GM03348 (cell line): Measurements from ENCODE around the gene COL26A1.

Source experiments
- DNase-seq: peaks from one replicate; pipeline ENCODE4 v3.0.0; 2012; ENCODE audit warnings: low spot score

The COL26A1 gene

GRCh38 chr7:101575168-101575567 is 212.5 kb downstream of the COL26A1 start:
- no peak for DNase-seq

- DNase-seq, result no peak
Observed at GRCh38 chr7:101575721-101576120, 213.0 kb downstream of the COL26A1 start.

- no peak for DNase-seq
Observed at GRCh38 chr7:101576998-101577397, 214.3 kb downstream of the COL26A1 start.

GRCh38 chr7:101578552-101578951 is 215.9 kb downstream of the COL26A1 start:
- no peak for DNase-seq

GRCh38 chr7:101580596-101580995 is 217.9 kb downstream of the COL26A1 start:
- no peak for DNase-seq

GRCh38 chr7:101581891-101582290 is 219.2 kb downstream of the COL26A1 start:
- DNase-seq, result no peak

- no peak for DNase-seq
Observed at GRCh38 chr7:101582971-101583370, 220.3 kb downstream of the COL26A1 start.

- DNase-seq, result no peak
Observed at GRCh38 chr7:101586078-101586905, 223.6 kb downstream of the COL26A1 start.

GRCh38 chr7:101586906-101587677 is 224.4 kb downstream of the COL26A1 start:
- no peak for DNase-seq

GRCh38 chr7:101588131-101588935 is 225.7 kb downstream of the COL26A1 start:
- DNase-seq, result peak; percentile 5

GRCh38 chr7:101589052-101589451 is 226.4 kb downstream of the COL26A1 start:
- no peak for DNase-seq

- DNase-seq, result no peak
Observed at GRCh38 chr7:101589976-101590662, 227.4 kb downstream of the COL26A1 start.

GRCh38 chr7:101590663-101591435 is 228.2 kb downstream of the COL26A1 start:
- no peak for DNase-seq

- DNase-seq, result no peak
Observed at GRCh38 chr7:101591504-101591903, 228.8 kb downstream of the COL26A1 start.

GRCh38 chr7:101593556-101593955 is 230.9 kb downstream of the COL26A1 start:
- no peak for DNase-seq

GRCh38 chr7:101594790-101595189 is 232.1 kb downstream of the COL26A1 start:
- no peak for DNase-seq

- DNase-seq, result no peak
Observed at GRCh38 chr7:101595246-101595645, 232.6 kb downstream of the COL26A1 start.

- no peak for DNase-seq
Observed at GRCh38 chr7:101595766-101596537, 233.3 kb downstream of the COL26A1 start.

GRCh38 chr7:101596898-101597297 is 234.2 kb downstream of the COL26A1 start:
- DNase-seq, result no peak

- DNase-seq, result no peak
Observed at GRCh38 chr7:101597941-101598340, 235.3 kb downstream of the COL26A1 start.
